Stomach (tissue), 9 donors: ENCODE results near the gene TET2. TPM values are rescaled to one million over a fixed set of nuclear protein-coding genes. Genes with fewer than 3 reads are reported as not detected.
A peak's percentile ranks its signal among the peaks of the same experiment; 100 is the strongest.

Experiments used
- DNase-seq, 2 donors: peaks; one replicate each; pipeline versions ENCODE4 v3.0.0 to v3.0.0-alpha.2; 2013 to 2019
- H3K27ac ChIP-seq, 5 donors: fragments of 200-600 bp in 4 of 5; sonication (generic) in 4 of 5; one replicate each; pipeline ENCODE4 v1.5.1; 2013 to 2019; ENCODE audit warnings: mild to moderate bottlenecking in 1 of 5, moderate library complexity in 1 of 5
- H3K27me3 ChIP-seq, 3 donors: fragments of 200-600 bp; sonication (generic); one replicate each; pipeline ENCODE4 v1.5.1; 2017 to 2019; ENCODE audit warnings: mixed run types in 1 of 3
- H3K36me3 ChIP-seq, 4 donors: fragments of 200-600 bp; sonication (generic); 1 replicate in 3 of 4; 2 replicates in 1 of 4; pipeline ENCODE4 v1.5.1; 2016 to 2019
- H3K4me1 ChIP-seq, 4 donors: fragments of 200-600 bp; sonication (generic); one replicate each; pipeline ENCODE4 v1.5.1; 2016 to 2019
- H3K4me3 ChIP-seq, 4 donors: fragments of 200-600 bp; sonication (generic) in 3 of 4; one replicate each; pipeline ENCODE4 v1.5.1; 2016 to 2019; ENCODE audit warnings: mild to moderate bottlenecking in 1 of 4
- H3K9me3 ChIP-seq, 4 donors: fragments of 200-600 bp; sonication (generic); one replicate each; pipeline ENCODE4 v1.5.1; 2016 to 2019
- CTCF ChIP-seq, 7 experiments: fragments of 450-650 bp in 4 of 7; fragments of 200-600 bp in 3 of 7; sonication (generic) in 3 of 7; IDR thresholded peaks; one replicate each; pipeline ENCODE4 v1.5.1; 2016 to 2019; ENCODE audit warnings: antibody characterized with exemption in 7 of 7, control low read depth in 2 of 7, mild to moderate bottlenecking in 1 of 7
- EP300 ChIP-seq: sonication (generic); formaldehyde crosslinking; IDR thresholded peaks from one replicate; pipeline ENCODE4 v1.6.1; 2017; ENCODE audit warnings: antibody characterized with exemption
- POLR2A ChIP-seq, 4 donors: fragments of 450-650 bp; IDR thresholded peaks; one replicate each; pipeline ENCODE4 v1.6.1; 2016; ENCODE audit warnings: antibody characterized with exemption in 4 of 4, control low read depth in 2 of 4, mild to moderate bottlenecking in 1 of 4, moderate library complexity in 1 of 4
- POLR2AphosphoS5 ChIP-seq, 3 donors: sonication (generic); formaldehyde crosslinking; IDR thresholded peaks; one replicate each; pipeline ENCODE4 v1.6.1; 2016; ENCODE audit warnings: antibody characterized with exemption in 3 of 3
- WGBS, 5 donors: extraction: QIAGEN DNeasy Blood & Tissue Kit in 3 of 5; methylation state at CpG; one replicate each; pipeline versions ENCODE4 v1.1.5 to v1.1.7; 2013 to 2018; 5-methylcytosine and 5-hydroxymethylcytosine counted together
- intact Hi-C: fragments of 100-400 bp; cut with DNase I; formaldehyde crosslinking; loops from one replicate; pipeline ENCODE4 v1.15.1; 2023; ENCODE audit warnings: low total_unique reads
- polyA plus RNA-seq, 3 donors: library from polyadenylated mRNA; stranded (reverse); fragments of 200-250 nt; gene quantifications; one replicate each; pipeline ENCODE4 v1.2.3, GENCODE V29; 2013
- total RNA-seq, 5 donors: library from RNA; depleted of rRNA; stranded (reverse); fragments of >200 nt; gene quantifications; one replicate each; pipeline versions ENCODE4 v1.1.0 to v1.2.3, GENCODE V29; 2014 to 2016
- donor health status: healthy with polysubstance abuse.
- donor health status: Bipolar disorder and iron deficiency.
- donor health status: healthy.

Gene TET2
- total and polyA plus RNA-seq, 8 donors = 1.7 to 30.3 (median 21.7) TPM

- Histone ChIP-seq H3K27ac (no peak overlapping the region), H3K9me3 (no peaks in the 10 kb centered on the region), H3K36me3 (no peaks in the 10 kb centered on the region), H3K27me3 (no peaks in the 10 kb centered on the region), H3K4me3 (no peak overlapping the region), H3K4me1 (peaks cover 2 to 66% (median 21%) of the 10 kb centered on the region in 4 donors)
- no peak for TF ChIP-seq POLR2AphosphoS5 (IDR thresholded peaks at IDR 0.05)
- TF ChIP-seq EP300 = no peak
- TF ChIP-seq POLR2A (IDR thresholded peaks at IDR 0.05) = no peak
- no peak for TF ChIP-seq CTCF (IDR thresholded peaks at IDR 0.05)
- intact Hi-C loops = no loop called here
- DNase-seq = no peak
- WGBS, 5 donors = 94 to 100% (median 97%) methylated on average over 5 of the region's 5 CpGs
These were observed 7.9 kb downstream of the TET2 start for GRCh38 chr4:105154576-105154975.

- intact Hi-C loops = no loop called here
- Histone ChIP-seq H3K27me3 (no peaks in the 10 kb centered on the region), H3K4me1 (peaks cover 0 to 57% (median 15%) of the 10 kb centered on the region in 4 donors), H3K4me3 (no peak overlapping the region), H3K9me3 (no peaks in the 10 kb centered on the region), H3K27ac (no peak overlapping the region), H3K36me3 (no peaks in the 10 kb centered on the region)
- 54 to 100% (median 79%) methylated on average over 1 of the region's 1 CpG for WGBS, 5 donors
- TF ChIP-seq CTCF (IDR thresholded peaks at IDR 0.05) = no peak
- no peak for TF ChIP-seq POLR2A (IDR thresholded peaks at IDR 0.05)
- no peak for TF ChIP-seq POLR2AphosphoS5 (IDR thresholded peaks at IDR 0.05)
- no peak for TF ChIP-seq EP300
- no peak for DNase-seq
These were observed 8.8 kb downstream of the TET2 start for GRCh38 chr4:105155426-105155825.

- Histone ChIP-seq H3K27ac (no peak overlapping the region), H3K9me3 (no peaks in the 10 kb centered on the region), H3K36me3 (no peaks in the 10 kb centered on the region), H3K27me3 (no peaks in the 10 kb centered on the region), H3K4me1 (peaks cover 0 to 54% (median 16%) of the 10 kb centered on the region in 4 donors), H3K4me3 (no peak overlapping the region)
- intact Hi-C loops = no loop called here
- DNase-seq = peak in 1 of 2 donors; percentile 21
- 61 to 71% (median 70%) methylated on average over 9 of the region's 9 CpGs for WGBS, 5 donors
- TF ChIP-seq CTCF (IDR thresholded peaks at IDR 0.05) (no peak), EP300 (no peak), POLR2A (IDR thresholded peaks at IDR 0.05) (no peak), POLR2AphosphoS5 (IDR thresholded peaks at IDR 0.05) (no peak)
These were observed 12.2 kb downstream of the TET2 start for GRCh38 chr4:105158837-105159236.

GRCh38 chr4:105162123-105162796 is 15.6 kb downstream of the TET2 start:
- H3K9me3 ChIP-seq = no peaks in the 10 kb centered on the region
- no peaks in the 10 kb centered on the region for H3K27me3 ChIP-seq
- DNase-seq = peak in 1 of 2 donors; percentile 9
- H3K4me1 ChIP-seq = peaks cover 0 to 30% (median 15%) of the 10 kb centered on the region in 4 donors
- no peak overlapping the region for H3K4me3 ChIP-seq
- H3K36me3 ChIP-seq = no peaks in the 10 kb centered on the region
- H3K27ac ChIP-seq = no peak overlapping the region
- WGBS, 5 donors = 16 to 54% (median 21%) methylated on average over 1 of the region's 1 CpG
- intact Hi-C loops = no loop called here
- TF ChIP-seq POLR2A (IDR thresholded peaks at IDR 0.05) = no peak
- TF ChIP-seq EP300 = no peak
- no peak for TF ChIP-seq POLR2AphosphoS5 (IDR thresholded peaks at IDR 0.05)
- no peak for TF ChIP-seq CTCF (IDR thresholded peaks at IDR 0.05)
